GM19328 (cell line): Measurements from ENCODE around the gene ERG28.

Source experiments
- ATAC-seq: cut with Tn5 transposase; IDR thresholded peaks from one replicate; pipeline ENCODE4 v1.9.1; 2021; ENCODE audit warnings: mild to moderate bottlenecking, moderate library complexity; ENCODE audit not compliant: unreplicated experiment

ERG28 gene

DNA sequence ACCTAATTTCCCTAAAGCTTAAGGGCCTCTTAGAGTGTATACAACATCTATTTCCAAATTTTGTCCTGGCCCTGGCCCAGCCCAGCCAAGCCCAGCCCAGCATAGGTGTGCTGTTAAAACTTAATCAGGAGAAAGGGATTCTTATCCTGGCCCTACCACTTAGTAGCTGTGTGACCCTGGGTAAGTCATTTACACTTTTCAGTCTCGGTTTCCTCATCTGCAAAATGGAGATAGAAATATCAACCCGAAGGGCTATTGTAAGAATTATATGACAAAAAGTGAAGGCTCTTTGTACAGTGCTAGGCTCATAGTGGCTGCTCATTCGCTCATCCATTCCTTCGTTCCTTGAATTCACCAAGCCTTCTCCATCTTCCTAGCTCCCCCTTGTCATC lies 442 bp downstream of the ERG28 start:
- no peak for ATAC-seq

DNA sequence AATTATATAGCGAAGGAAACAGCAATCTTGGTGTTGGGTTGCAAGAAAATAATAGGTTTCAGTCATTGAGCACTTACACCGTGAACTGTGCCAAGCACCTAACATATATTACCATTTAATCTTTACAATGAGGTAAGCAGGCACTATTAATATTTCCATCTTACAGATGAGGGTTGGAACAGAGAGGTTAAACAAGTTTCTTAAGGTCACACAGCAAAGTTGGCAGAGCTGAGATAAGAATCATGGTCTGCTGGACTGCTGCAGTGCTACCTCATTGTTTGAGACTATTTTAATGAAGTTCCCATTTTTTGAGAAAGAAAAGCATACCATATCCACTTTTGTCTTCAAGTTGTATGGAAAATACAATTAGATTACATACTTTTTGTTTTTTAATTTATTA lies 1.7 kb downstream of the ERG28 start:
- ATAC-seq, result no peak

DNA sequence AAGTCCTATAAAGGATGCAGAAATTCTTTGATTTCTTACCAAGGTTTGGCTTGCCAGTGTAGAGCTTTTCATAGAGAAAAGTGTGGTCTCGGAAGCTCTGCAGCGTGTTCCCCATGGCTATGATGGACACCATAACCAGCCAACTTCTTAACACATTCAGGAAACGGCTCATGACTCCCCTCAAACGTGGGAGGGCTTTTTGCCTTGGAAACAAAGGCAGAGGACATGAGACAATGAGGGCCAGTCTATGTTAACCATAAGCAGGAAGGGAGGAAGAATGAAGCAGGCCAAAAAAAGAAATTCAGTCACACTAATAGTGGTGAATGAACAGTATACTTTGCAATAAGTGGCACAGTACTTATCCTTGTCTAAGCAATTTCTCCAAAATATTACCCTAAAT lies 3.3 kb downstream of the ERG28 start:
- ATAC-seq, result no peak

DNA sequence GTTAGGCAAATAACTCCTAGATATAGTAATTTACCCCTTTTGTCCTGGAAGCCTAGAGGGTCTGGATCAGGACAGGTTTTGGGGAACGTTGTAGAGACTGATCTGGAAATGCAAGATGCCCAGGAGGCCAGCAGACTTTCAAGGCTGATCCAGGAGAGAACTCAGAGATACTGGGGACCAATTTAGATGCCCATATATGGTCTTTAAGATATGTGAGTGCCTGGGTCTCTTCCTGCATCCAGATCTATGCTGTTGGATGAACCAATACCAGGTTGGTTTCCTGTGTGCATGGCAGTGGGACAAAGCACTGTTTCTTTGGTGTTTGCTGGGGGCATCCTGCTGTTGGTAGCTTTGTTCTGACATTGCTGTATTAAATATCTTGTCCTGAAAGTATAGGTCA lies 5.4 kb downstream of the ERG28 start:
- no peak for ATAC-seq

- no peak for ATAC-seq
Observed at GRCh38 chr14:75654127-75654732, 6.4 kb downstream of the ERG28 start.

GRCh38 chr14:75653563-75653962 lies 7.1 kb downstream of the ERG28 start:
- ATAC-seq, result no peak

GRCh38 chr14:75650253-75651058 lies 10.2 kb downstream of the ERG28 start:
- no peak for ATAC-seq

DNA sequence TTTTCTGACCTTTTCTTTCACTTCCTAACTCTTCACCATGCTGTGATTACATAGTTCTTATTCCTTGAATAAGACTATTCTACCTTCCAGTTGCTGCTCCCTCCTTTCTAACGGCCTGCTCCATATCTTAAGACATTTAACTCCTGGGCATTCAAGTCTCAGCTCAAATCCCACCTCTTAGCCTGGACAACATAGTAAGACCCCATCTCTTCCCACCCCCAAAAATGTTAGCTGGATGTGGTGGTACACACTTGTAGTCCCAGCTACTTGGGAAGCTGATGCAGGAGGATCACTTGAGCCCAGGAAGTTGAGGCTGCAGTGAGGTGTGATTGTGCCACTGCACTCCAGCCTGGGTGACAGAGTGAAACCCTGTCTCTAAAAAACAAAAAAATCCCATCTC lies 10.9 kb downstream of the ERG28 start:
- ATAC-seq, result no peak

DNA sequence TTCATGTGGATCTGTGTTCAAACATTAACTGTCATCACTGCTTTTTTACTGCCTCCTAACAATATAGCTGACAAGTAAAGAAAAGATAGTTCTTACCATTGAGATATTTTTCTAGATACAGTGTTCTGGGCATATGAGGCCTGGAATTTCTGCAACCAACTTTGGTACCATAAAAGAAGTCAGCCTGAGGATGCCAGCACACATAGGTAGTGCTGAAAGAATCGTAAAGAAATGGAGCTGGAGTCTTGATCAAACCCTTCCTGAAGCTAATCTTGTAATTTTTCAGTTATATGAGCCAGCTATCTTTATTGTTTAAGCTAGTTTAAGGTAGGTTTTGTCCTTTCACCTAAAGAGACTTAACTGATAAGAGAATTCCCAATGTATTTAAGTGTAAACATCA lies 11.3 kb downstream of the ERG28 start:
- ATAC-seq, result no peak

GRCh38 chr14:75648066-75648838 lies 12.4 kb downstream of the ERG28 start:
- no peak for ATAC-seq

DNA sequence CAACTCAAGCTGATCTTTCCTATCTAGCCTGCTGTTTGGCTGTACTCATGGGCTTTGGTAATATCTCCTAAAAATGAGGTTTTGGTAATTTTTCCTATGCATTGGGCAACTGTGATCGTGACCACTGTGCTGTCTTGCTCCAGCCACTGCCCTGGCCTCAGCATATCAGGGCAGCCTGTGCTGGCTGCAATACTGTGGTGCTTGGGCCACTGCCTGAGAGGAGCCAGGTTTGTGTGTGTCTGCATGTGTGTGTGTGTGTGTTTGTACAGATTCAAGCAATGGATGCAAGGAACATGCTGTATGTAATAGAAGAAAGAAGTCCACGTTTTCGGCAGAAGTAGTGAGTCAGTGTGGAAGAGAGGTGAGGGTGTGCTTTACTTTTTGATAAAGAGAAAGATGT lies 13.0 kb downstream of the ERG28 start:
- ATAC-seq, result no peak

DNA sequence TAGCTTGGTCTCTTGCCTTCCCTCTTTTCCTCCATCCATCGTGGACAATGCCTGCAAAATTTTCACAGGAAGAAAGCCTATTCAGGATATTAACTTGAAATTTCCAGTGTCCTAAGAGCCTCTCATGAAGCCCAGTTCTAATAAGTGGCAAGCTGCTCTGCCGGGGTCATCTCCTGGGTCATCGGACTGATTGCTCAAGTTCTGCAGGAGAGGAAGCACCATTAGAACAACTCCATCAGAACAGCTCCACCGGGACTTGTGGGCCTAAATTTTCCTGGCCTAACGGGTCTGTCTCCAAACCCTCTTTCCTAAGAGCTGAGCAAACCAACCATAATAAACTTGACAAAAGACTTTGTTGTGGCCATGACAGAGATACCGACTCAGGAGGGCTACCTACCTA lies 13.9 kb downstream of the ERG28 start:
- no peak for ATAC-seq

DNA sequence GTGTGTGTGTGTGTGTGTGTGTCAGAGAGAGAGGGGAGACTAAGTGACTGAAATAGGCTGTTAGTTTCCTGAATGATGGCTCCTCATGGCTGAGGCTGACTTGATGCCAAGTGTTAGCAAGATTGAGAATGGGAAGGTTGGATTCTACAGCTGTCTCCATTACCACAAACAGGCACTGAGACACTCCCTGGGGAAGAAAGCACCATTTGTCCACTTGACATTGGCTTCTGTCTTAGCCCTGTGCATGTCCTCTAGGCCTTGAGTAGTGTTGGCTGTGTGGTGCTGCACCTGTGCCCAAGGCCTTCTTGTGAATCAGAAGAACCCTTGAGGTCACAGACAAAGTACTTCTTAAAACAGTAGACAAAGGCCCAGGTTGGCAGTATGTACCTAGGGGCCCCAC lies 15.6 kb downstream of the ERG28 start:
- ATAC-seq, result no peak

DNA sequence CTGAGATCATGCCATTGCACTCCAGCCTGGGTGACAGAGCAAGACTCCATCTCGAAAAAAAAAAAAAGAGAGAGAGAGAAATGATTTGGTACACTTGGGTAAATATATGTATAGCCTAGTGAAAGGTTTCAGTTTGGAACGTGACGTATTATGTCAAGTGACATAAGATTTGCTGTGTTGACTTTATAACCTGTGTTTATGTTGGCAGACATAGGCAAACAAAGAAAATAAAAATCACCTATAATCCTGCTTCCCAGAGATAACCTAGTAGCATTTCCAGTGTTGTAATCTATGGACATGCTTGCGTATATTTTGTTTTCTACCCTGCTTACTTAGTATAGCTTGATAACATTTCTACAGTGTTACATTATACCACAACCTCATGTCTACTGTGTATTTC lies 16.7 kb downstream of the ERG28 start:
- ATAC-seq, result no peak

DNA sequence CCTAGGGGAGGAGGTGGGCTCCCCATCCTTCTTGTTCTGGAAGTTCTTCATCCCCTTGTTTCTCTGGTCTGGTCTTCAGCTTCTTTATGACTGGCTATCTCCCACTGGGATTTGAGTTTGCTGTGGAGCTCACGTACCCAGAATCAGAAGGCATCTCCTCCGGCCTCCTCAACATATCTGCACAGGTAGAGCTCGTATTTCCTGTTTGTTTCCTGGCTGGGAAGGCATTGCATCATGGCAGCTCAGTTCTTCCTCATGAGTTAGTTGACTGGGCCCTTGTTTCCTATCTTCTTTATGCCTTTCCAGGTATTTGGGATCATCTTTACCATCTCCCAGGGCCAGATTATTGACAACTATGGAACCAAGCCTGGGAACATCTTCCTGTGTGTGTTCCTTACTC lies 19.8 kb downstream of the ERG28 start:
- ATAC-seq, result no peak

- ATAC-seq, result no peak
Observed at GRCh38 chr14:75636100-75636692, 24.5 kb downstream of the ERG28 start.

- ATAC-seq, result no peak
Observed at GRCh38 chr14:75634848-75635247, 25.8 kb downstream of the ERG28 start.

DNA sequence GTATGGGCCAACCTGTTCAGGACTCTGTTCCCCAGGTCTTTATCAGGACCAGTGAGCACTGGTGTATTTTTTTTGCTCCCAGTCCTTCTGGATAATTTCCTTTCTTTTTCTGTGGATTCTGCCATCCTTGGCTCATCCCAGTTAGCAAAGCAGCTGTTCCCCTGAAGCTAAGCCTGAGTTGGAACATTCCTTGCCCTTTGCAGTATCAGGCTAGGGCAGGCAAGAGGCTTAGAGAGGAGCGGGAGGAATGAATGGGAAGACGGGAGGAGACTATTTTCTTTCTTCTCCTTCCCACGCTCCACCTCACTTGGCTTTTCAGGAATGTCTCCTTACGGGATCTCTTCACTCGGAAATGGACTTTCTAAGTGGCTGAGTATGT lies 29.2 kb downstream of the ERG28 start:
- no peak for ATAC-seq

- ATAC-seq, result no peak
Observed at GRCh38 chr14:75630695-75631452, 29.8 kb downstream of the ERG28 start.

- no peak for ATAC-seq
Observed at GRCh38 chr14:75628816-75629215, 31.9 kb downstream of the ERG28 start.

- no peak for ATAC-seq
Observed at GRCh38 chr14:75627406-75627805, 33.3 kb downstream of the ERG28 start.
